HEK293 (cell line): ENCODE data around the gene AIFM3.
"Not testable (repeated sequence)": the region's sequence is repeated elsewhere in the genome, so short reads cannot be mapped to it uniquely, and the experiment has no call there.

Experiments
- CTCF ChIA-PET: fragments of 350-600 bp; formaldehyde crosslinking; extraction: SDS; loops from one replicate; lab custom pipeline; 2021; ENCODE audit warnings: antibody characterized with exemption; lab: Yijun Ruan, JAX
- POLR2A ChIA-PET: fragments of 300-600 bp; formaldehyde crosslinking; extraction: SDS; loops from one replicate; lab custom pipeline; 2020; ENCODE audit warnings: antibody characterized with exemption, inconsistent platforms; lab: Yijun Ruan, JAX
- H3K27ac ChIP-seq: fragments of 200-500 bp; sonication (Bioruptor generic); 2 replicates; pipeline ENCODE4 v1.5.1; 2014; ENCODE audit warnings: low read depth, low read length, control low read depth, inconsistent platforms; ENCODE audit errors: extremely low read depth
- H3K36me3 ChIP-seq, 2 experiments: fragments of 200-500 bp in 1 of 2; sonication (Bioruptor generic) in 1 of 2; 1 replicate in 1 of 2; 2 replicates in 1 of 2; pipeline ENCODE4 v1.5.1; 2014 to 2017; ENCODE audit warnings: inconsistent platforms in 2 of 2, low read length in 2 of 2; ENCODE audit not compliant: control insufficient read depth in 2 of 2, insufficient read depth in 1 of 2
- H3K4me1 ChIP-seq: fragments of 200-500 bp; sonication (Bioruptor generic); 2 replicates; pipeline ENCODE4 v1.5.1; 2014; ENCODE audit warnings: mild to moderate bottlenecking, low read length, inconsistent platforms; ENCODE audit not compliant: control insufficient read depth, insufficient read depth
- H3K4me3 ChIP-seq: 2 replicates; pipeline ENCODE4 v1.5.1; 2011; ENCODE audit warnings: low read depth, mild to moderate bottlenecking, control low read depth, low read length, moderate library complexity
- H3K9me3 ChIP-seq: fragments of 200-500 bp; sonication (Bioruptor generic); 2 replicates; pipeline ENCODE4 v1.5.1; 2014; ENCODE audit warnings: low read depth, low read length, inconsistent platforms; ENCODE audit not compliant: control insufficient read depth, insufficient read depth
- GLI2 ChIP-seq: fragments of 450-650 bp; formaldehyde crosslinking; IDR thresholded peaks from 2 replicates; pipeline ENCODE4; 2017; ENCODE audit warnings: missing biosample characterization, missing genetic modification characterization, low read depth, borderline replicate concordance
- KLF16 ChIP-seq: fragments of 450-650 bp; formaldehyde crosslinking; IDR thresholded peaks from 2 replicates; pipeline ENCODE4 v1.5.1; 2017; ENCODE audit warnings: missing biosample characterization, missing genetic modification characterization
- PRDM1 ChIP-seq: fragments of 450-650 bp; formaldehyde crosslinking; IDR thresholded peaks from 2 replicates; pipeline ENCODE4; 2016; ENCODE audit warnings: missing biosample characterization, missing genetic modification characterization
- RBAK ChIP-seq: fragments of 450-650 bp; formaldehyde crosslinking; IDR thresholded peaks from 2 replicates; pipeline ENCODE4 v1.5.1; 2016; ENCODE audit warnings: missing biosample characterization, missing genetic modification characterization
- ZNF132 ChIP-seq: fragments of 450-650 bp; formaldehyde crosslinking; IDR thresholded peaks from 2 replicates; pipeline ENCODE4 v1.5.1; 2017; ENCODE audit warnings: missing biosample characterization, missing genetic modification characterization, borderline replicate concordance
- ZNF140 ChIP-seq: fragments of 450-650 bp; formaldehyde crosslinking; IDR thresholded peaks from 2 replicates; pipeline ENCODE4 v1.5.1; 2016; ENCODE audit warnings: missing biosample characterization, missing genetic modification characterization
- ZNF146 ChIP-seq: fragments of 450-650 bp; formaldehyde crosslinking; IDR thresholded peaks from 2 replicates; pipeline ENCODE4 v1.5.1; 2016; ENCODE audit warnings: missing biosample characterization, missing genetic modification characterization
- ZNF214 ChIP-seq: fragments of 450-650 bp; formaldehyde crosslinking; IDR thresholded peaks from 2 replicates; pipeline ENCODE4 v1.5.1; 2017; ENCODE audit warnings: missing biosample characterization, mild to moderate bottlenecking, missing genetic modification characterization, borderline replicate concordance
- ZNF24 ChIP-seq: fragments of 450-650 bp; formaldehyde crosslinking; IDR thresholded peaks from 2 replicates; pipeline ENCODE4 v1.5.1; 2016; ENCODE audit warnings: missing biosample characterization, missing genetic modification characterization
- ZNF280D ChIP-seq: fragments of 450-650 bp; formaldehyde crosslinking; IDR thresholded peaks from 2 replicates; pipeline ENCODE4 v1.5.1; 2016; ENCODE audit warnings: missing biosample characterization, missing genetic modification characterization
- ZNF548 ChIP-seq: fragments of 450-650 bp; formaldehyde crosslinking; IDR thresholded peaks from 2 replicates; pipeline ENCODE4 v1.5.1; 2016; ENCODE audit warnings: missing biosample characterization, missing genetic modification characterization
- ZNF558 ChIP-seq: fragments of 450-650 bp; formaldehyde crosslinking; IDR thresholded peaks from 2 replicates; pipeline ENCODE4 v1.5.1; 2016; ENCODE audit warnings: missing biosample characterization, missing genetic modification characterization
- TF ChIP-seq, protein P1 (sequence below): fragments of 450-650 bp; formaldehyde crosslinking; IDR thresholded peaks from 2 replicates; pipeline ENCODE4 v1.5.1; 2016; ENCODE audit warnings: missing biosample characterization, missing genetic modification characterization
- TF ChIP-seq, protein P2 (sequence below): fragments of 450-650 bp; formaldehyde crosslinking; IDR thresholded peaks from 2 replicates; pipeline ENCODE4 v1.5.1; 2017; ENCODE audit warnings: missing biosample characterization, missing genetic modification characterization

AIFM3 gene

GRCh38 chr22:20972014-20972694, 5.1 kb downstream of the AIFM3 start:
- not testable (repeated sequence) for H3K36me3 ChIP-seq, H3K27ac ChIP-seq, H3K4me1 ChIP-seq, H3K9me3 ChIP-seq, H3K4me3 ChIP-seq
- POLR2A ChIA-PET = interaction anchor here (0.6 to 3.4 kb wide), 6 partner anchors 10 to 129 kb away, joined by 3 to 27 read pairs (median 4); partner anchors contain the start of gene LZTR1
- CTCF ChIA-PET = interaction anchor here (0.8 to 2.0 kb wide), 6 partner anchors 10 to 92 kb away, joined by 3 to 8 read pairs (median 4); partner anchors contain the start of genes CRKL and LZTR1
- TF ChIP-seq PRDM1 (tag by site-specific recombination) = 0 out of 2 replicates have a peak, but pooled peaks have one; percentile 31
- TF ChIP-seq, protein P1, sequence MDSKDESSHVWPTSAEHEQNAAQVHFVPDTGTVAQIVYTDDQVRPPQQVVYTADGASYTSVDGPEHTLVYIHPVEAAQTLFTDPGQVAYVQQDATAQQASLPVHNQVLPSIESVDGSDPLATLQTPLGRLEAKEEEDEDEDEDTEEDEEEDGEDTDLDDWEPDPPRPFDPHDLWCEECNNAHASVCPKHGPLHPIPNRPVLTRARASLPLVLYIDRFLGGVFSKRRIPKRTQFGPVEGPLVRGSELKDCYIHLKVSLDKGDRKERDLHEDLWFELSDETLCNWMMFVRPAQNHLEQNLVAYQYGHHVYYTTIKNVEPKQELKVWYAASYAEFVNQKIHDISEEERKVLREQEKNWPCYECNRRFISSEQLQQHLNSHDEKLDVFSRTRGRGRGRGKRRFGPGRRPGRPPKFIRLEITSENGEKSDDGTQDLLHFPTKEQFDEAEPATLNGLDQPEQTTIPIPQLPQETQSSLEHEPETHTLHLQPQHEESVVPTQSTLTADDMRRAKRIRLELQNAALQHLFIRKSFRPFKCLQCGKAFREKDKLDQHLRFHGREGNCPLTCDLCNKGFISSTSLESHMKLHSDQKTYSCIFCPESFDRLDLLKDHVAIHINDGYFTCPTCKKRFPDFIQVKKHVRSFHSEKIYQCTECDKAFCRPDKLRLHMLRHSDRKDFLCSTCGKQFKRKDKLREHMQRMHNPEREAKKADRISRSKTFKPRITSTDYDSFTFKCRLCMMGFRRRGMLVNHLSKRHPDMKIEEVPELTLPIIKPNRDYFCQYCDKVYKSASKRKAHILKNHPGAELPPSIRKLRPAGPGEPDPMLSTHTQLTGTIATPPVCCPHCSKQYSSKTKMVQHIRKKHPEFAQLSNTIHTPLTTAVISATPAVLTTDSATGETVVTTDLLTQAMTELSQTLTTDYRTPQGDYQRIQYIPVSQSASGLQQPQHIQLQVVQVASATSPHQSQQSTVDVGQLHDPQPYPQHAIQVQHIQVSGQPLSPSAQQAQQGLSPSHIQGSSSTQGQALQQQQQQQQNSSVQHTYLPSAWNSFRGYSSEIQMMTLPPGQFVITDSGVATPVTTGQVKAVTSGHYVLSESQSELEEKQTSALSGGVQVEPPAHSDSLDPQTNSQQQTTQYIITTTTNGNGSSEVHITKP (tag by site-specific recombination) = peak; percentile 72

DNA sequence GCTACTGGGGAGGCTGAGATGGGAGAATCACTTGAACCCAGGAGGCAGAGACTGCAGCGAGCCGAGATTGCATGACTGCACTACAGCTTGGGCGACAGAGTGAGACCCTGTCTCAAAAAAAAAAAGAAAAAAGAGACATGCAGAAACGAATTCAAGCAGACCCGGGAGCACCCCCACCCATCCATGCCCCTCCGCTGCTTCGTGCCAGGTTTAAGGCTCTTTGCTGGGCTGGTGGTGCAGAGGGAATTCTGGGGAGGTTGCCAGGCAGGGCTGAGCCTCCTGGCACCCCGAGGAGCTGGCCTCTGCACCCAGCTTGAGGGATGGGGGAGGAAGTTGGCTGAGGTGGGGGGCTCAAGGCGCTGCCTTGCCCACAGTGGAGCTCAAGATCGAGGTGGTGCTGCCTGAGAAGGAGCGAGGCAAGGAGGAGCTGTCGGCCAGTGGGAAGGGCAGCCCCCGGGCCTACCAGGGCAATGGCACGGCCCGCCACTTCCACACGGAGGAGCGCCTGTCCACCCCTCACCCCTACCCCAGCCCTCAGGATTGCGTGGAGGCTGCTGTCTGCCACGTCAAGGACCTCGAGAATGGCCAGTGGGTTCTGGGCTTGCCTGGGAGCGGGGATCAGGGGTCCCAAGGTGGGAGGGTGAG, 6.0 kb downstream of the AIFM3 start:
- ChIA-PET CTCF (interaction anchor here (0.6 to 2.0 kb wide), 6 partner anchors 9 to 640 kb away, joined by 3 to 8 read pairs (median 4); partner anchors contain the start of genes CRKL and LZTR1), POLR2A (interaction anchor here (0.6 to 3.4 kb wide), 5 partner anchors 9 to 129 kb away, joined by 4 to 27 read pairs (median 4); partner anchors contain the start of gene LZTR1)
- Histone ChIP-seq H3K4me1 (no peaks in the 10 kb centered on the region), H3K9me3 (no peaks in the 10 kb centered on the region), H3K4me3 (no peak overlapping the region), H3K36me3 (no peaks in the 10 kb centered on the region), H3K27ac (no peak overlapping the region)
- no peak for TF ChIP-seq ZNF24 (tag by site-specific recombination)
- TF ChIP-seq, protein P1 (tag by site-specific recombination) = 0 out of 2 replicates have a peak, but pooled peaks have one; percentile 11

- POLR2A ChIA-PET = interaction anchor here (1.0 to 3.4 kb wide), 4 partner anchors 8 to 52 kb away, joined by 3 to 27 read pairs (median 4); partner anchors contain the start of gene LZTR1
- Histone ChIP-seq H3K4me1 (no peaks in the 10 kb centered on the region), H3K4me3 (no peak overlapping the region), H3K36me3 (no peaks in the 10 kb centered on the region), H3K27ac (no peak overlapping the region), H3K9me3 (no peaks in the 10 kb centered on the region)
- CTCF ChIA-PET = interaction anchor here (0.6 to 1.2 kb wide), 3 partner anchors 47 to 639 kb away, joined by 3 to 4 read pairs (median 3); no protein-coding TSS in a partner anchor
- no peak for TF ChIP-seq ZNF558
- TF ChIP-seq GLI2 (tag by site-specific recombination) = no peak
- TF ChIP-seq, protein P2, sequence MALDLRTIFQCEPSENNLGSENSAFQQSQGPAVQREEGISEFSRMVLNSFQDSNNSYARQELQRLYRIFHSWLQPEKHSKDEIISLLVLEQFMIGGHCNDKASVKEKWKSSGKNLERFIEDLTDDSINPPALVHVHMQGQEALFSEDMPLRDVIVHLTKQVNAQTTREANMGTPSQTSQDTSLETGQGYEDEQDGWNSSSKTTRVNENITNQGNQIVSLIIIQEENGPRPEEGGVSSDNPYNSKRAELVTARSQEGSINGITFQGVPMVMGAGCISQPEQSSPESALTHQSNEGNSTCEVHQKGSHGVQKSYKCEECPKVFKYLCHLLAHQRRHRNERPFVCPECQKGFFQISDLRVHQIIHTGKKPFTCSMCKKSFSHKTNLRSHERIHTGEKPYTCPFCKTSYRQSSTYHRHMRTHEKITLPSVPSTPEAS = no peak
- no peak for TF ChIP-seq ZNF132 (tag by site-specific recombination)
- no peak for TF ChIP-seq ZNF146
- TF ChIP-seq KLF16 (tag by site-specific recombination) = no peak
- no peak for TF ChIP-seq ZNF140 (tag by site-specific recombination)
- no peak for TF ChIP-seq ZNF548 (tag by site-specific recombination)
- no peak for TF ChIP-seq ZNF214
- TF ChIP-seq RBAK (tag by site-specific recombination) = no peak
- TF ChIP-seq ZNF280D (tag by site-specific recombination) = no peak
Measured at GRCh38 chr22:20973634-20974286, 6.7 kb downstream of the AIFM3 start.
